Medulla oblongata (tissue), 1 donor: Measurements from ENCODE around the gene ZNF436.

ENCODE experiments used
- DNase-seq: peaks from one replicate; pipeline ENCODE4 v3.0.0-alpha.2; 2015; ENCODE audit errors: extremely low spot score

ZNF436 gene

DNA sequence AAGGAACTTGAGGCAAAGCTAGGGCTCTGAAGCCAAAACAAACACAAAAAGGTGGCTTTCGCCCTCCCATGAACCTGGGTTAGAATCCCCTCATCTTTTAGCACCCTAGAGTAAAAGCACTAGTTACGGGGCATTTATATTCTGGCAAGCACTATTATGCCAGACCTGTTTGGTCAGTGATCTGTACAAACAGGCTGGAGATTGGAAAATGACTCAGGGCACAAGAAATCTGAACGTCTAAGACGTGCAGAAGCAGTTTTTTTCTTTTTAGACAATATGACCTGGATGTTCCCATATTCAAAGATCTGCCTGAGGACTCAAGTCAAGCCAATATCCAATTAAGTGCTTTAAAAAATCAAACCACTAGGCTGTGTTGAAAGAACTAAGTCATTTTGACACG, 3.0 kb downstream of the ZNF436 start:
- no peak for DNase-seq

GRCh38 chr1:23366146-23366545, 3.5 kb downstream of the ZNF436 start:
- DNase-seq = no peak

DNA sequence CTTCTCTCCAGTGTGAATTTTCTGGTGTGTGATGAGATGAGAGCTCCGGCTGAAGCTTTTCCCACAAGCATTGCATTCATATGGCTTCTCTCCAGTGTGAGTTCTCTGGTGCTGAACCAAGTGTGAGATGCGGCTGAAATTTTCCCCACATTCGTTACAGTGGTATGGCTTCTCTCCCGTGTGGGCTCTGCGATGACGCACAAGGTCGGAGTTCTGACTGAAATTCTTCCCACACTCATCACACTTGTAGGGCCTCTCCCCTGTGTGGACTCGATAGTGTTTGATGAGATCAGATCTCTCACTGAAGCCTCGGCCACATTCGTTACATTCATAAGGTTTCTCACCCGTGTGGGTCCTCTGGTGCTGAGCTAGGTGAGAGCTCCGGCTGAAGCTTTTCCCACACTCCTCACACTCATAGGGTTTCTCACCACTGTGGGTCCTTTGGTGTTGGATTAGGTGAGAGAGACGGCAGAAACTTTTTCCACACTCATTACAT, 7.4 kb downstream of the ZNF436 start:
- DNase-seq = no peak

DNA sequence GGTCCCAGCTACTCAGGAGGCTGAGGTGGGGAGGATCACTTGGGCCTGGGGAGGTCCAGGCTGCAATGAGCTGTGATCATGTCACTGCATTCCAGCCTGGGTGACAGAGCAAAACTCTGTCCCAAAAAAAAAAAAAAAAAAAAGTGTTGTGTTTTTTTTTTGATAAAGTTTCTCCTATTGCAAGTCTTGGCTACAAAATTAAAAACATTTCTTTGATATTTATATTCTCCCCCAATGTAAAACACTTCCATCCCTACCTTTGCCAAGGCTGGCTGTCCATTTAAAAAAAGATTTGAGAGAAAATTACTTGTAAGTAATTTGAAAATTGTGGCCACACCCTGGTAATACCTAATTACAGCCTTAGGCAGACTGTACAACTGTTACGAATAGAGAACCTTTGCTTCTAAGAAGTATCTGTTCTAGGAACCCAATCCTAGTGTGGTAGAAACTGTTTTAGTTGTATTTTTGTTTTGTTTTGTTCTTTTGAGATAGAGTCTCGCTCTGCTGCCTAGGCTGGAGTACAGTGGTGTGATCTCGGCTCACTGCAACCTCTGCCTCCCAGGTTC, 11.2 kb downstream of the ZNF436 start:
- no peak for DNase-seq

DNA sequence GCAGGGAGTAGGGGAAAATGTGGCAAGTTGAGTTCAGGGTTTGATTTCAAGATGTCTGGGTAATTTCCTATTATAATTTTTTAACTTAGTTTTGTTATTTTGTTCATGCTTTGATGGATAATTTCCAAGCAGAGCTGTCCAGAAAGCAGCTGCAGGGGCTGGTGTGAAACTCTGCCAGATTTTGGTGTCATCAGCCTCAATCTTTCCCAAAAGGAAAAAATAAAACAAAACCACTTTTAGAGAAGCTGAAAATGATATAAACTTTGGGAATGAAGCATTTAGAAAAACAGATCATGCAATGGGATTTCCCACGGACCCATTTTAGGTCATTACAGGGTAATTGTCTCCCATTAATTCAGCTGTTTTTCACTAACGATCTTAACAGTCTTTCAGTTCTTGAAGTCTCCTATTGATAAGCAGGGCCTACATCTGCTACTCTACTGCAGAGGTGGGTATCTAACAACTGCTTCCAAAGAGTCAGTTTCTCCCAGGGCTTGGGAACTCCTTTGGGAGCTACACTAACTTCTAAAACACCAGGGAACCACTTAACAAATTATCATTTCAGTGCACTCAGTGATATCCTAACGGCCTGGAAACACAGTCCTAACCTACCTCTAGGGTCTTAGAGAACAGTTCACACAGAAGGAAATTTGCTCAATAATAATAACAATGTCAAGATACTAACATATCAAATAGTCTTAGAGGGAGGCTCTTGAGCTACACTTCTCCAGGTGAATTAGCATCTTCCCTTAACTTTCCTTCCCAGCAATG, 12.3 kb downstream of the ZNF436 start:
- DNase-seq = no peak

DNA sequence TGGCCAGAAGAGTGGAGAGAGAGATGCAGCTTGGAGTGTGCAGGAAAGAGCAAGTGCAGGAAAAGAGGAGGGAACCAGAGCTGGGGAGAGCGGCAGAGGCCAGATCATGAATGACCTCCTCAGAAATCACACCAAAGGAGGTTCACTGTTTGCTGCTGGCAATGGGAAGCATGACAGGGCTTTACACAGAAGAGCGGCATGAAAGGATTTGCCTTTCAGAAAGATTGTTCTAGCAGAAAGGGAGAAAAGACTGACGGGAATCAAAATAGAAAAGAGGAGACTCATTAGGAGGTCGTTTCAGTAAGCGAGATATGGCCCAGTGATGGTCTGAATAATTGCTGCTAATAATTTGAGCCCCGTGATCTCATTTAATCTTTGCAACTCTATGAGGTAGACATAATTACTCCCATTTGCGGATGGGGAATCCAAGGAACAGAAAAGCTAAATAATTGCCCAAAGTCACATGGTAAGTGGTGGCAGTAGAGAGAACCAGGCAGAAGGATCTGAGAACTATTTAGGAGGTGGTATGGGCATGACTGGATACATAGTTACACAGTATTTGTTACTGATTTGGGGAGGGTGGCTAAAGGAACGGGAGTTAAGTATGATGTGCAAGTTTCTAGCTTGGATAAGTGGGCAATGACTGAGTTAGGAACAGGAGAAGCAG, 13.0 kb downstream of the ZNF436 start:
- DNase-seq = peak; percentile 77

- DNase-seq = no peak
These were observed 15.4 kb downstream of the ZNF436 start for GRCh38 chr1:23354245-23354644.

GRCh38 chr1:23352096-23352695, 17.4 kb downstream of the ZNF436 start:
- no peak for DNase-seq

DNA sequence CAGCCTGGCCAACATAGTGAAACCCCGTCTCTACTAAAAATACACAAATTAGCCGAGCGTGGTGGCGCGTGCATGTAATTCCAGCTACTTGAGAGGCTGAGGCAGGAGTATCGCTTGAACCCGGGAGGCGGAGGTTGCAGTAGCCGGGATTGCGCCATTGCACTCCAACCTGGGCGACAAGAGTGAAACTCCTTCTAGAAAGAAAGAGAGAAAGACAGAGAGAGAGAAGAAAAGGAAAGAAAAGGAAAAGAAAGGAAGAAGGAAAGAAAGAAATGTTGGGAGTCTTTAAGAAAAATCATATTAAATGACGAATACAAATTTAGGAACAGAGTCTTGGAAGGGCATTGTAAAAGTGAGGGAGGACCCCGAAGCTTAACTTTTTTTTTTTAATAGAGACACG, 23.7 kb downstream of the ZNF436 start:
- DNase-seq = no peak

GRCh38 chr1:23344987-23345472, 24.6 kb downstream of the ZNF436 start:
- DNase-seq = no peak

- DNase-seq = peak; percentile 99
These were observed 25.3 kb downstream of the ZNF436 start, which contains the start of gene HNRNPR for GRCh38 chr1:23344111-23344986. Gene HNRNPR, minus strand, starts transcription at chr1:23344284. Its CDS starts 3,276 bp downstream, at chr1:23341008.

GRCh38 chr1:23343221-23344110, 26.2 kb downstream of the ZNF436 start:
- peak; percentile 23 for DNase-seq

DNA sequence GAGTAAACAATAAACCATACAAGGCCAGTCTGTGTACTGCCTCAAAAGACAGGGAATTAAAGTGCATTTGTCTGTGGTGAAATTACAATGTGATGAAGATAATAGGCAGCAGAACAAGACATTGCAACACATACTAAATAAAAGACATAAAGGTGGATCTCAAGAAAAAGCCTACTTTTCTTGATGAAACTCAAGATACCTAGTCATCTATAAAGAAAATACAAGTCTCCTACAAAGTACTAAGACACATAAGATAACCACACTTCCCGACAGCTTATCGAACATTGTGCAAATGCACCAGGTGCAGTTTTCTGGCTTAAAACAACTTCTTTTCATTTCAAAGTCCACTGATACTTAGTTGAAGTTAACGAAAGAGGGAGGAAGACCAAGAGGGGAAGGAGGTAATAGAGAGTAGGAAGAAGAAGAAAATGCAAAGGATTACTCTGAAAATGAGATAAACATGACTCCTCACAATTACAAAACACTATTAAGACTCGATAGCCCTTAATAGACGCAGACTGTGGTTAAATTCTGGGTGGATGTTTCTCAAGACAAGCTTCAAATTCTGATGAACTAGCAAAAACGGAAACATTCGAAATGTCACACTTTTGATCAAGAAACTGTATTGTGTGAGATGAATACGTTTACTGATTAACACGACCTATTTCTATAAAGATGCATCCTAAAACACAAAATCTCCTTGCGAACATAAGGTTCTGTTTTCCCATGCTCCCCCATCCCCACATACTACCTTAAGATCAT, 27.5 kb downstream of the ZNF436 start:
- no peak for DNase-seq

DNA sequence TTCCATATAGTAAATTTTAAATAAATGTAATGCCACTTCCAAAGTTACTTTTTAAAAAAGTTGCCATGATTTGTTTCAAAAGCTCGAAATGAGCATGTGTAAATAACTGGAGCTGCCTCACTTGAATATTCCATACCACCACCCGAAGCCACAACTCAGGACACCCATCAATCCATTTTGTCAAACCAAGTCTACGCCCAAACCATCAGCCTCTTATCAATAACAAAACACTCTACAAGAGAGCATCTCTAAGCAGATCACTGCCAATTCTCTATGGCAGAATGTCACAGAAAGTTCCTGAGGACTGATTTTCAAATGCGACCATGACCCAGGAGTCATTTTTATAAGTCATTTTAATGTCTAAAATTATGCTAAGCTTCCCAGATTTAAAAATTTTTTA, 30.0 kb downstream of the ZNF436 start:
- DNase-seq = no peak

DNA sequence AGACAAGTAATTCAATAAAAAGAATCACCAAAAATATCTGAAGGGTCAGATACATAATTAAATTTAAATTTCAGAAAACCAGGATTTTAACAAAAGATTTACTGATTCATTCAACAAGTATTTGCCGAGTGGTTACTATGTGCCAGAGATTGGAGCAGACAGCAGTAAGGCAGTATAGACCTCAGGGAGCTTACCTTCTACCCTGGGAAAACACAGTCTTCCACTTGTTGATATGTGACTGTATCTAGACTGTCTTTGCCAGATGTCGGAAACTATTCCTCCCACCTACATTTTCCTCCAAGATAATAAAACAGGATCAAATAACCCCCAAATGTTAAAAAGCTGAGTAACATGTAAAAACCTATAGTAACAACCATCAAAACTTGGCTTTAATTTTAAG, 31.8 kb downstream of the ZNF436 start:
- DNase-seq = no peak

DNA sequence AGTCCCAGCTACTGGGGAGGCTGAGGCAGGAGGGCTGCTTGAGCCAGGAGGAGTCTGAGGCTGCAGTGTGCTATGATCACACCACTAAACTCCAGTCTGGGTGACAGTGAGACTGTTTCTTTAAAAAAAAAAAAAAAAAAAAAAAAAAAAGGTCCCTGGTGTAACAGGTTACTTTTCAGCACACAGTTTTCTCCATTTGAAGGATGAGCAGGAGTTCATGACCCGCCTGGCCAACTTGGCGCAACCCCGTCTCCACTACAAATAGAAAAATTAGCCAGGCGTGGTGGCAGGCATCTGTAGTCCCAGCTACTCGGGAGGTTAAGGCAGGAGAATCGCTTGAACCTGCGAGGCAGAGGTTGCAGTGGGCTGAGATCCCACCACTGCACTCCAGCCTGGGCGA, 37.9 kb downstream of the ZNF436 start:
- DNase-seq = no peak

GRCh38 chr1:23330846-23331245, 38.8 kb downstream of the ZNF436 start:
- DNase-seq = no peak

GRCh38 chr1:23325393-23325792, 44.2 kb downstream of the ZNF436 start:
- DNase-seq = no peak

- no peak for DNase-seq
These were observed 46.9 kb downstream of the ZNF436 start for GRCh38 chr1:23322770-23323169.
